GM08714 (cell line): ENCODE measurements around the gene RASAL1.
"Not testable (repeated sequence)": the region's sequence is repeated elsewhere in the genome, so short reads cannot be mapped to it uniquely, and the experiment has no call there.

Experiments
- H3K4me3 ChIP-seq: fragments of 200-500 bp; sonication (Bioruptor generic); 2 replicates; pipeline ENCODE4 v1.5.1; 2014; ENCODE audit warnings: mild to moderate bottlenecking, low read length, inconsistent platforms
- ZNF274 ChIP-seq: IDR thresholded peaks from 2 replicates; pipeline ENCODE4 v1.6.1; 2012; ENCODE audit warnings: mild to moderate bottlenecking, low read depth, low read length

Gene RASAL1

GRCh38 chr12:113128802-113129663, 6.5 kb downstream of the RASAL1 start:
- no peak overlapping the region for H3K4me3 ChIP-seq
- TF ChIP-seq ZNF274 = no peak

DNA sequence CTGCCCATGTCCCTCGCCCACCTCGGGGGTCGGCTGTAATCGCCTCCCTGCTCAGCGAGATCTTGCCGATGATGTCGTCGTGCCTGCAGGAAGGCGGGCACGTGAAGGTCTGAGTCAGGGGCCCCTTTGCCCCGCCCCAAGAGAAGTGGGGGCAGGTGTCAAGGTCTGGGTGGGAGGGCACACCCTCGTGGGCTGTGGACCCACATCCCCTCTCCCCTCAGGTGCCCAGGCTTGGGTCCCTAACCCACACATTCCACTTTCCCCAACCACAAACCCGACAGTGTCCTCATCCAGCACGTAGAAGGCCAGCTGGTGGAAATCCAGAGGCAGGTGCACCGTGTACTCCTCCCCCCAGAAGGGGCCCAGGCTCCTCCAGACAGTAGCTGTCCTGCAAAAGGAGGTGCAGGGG, 7.8 kb downstream of the RASAL1 start:
- no peak overlapping the region for H3K4me3 ChIP-seq
- no peak for TF ChIP-seq ZNF274

DNA sequence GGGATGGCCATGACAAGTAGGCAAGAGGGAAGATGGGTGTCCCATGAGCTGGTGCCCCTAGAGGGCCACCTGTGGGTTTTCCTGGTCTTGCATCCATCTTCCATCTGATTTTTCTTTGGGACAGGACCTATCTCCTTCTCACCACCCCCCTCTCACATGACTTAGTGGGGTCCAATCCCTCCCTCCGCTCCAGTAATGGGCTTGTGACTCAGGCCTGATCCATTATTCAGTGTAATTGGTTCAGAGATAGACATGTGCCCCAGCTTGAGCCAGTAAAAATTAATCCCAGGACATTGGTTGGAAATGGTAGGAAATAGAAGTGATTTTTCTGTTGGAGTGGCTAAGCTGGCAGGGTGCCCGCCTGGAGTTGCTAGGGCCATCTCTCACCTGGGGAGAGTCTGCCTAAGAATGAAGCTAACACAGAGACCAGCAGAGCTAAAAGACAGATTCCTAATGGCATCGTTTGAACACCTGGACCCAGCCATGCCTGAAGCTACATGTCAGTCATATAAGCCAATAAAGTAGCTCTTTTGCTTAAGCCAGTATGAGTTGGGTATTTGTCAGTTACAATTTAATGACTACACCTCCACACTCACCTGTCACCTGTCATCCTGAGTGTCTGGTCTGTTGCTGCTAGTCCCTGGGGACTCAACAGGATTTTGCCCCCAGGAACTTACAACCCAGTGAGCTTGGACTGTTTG, 14.7 kb downstream of the RASAL1 start:
- no peak for TF ChIP-seq ZNF274
- H3K4me3 ChIP-seq = no peak overlapping the region

- TF ChIP-seq ZNF274 = no peak
- H3K4me3 ChIP-seq = no peak overlapping the region
Observed at GRCh38 chr12:113119980-113120669, 15.4 kb downstream of the RASAL1 start.

- H3K4me3 ChIP-seq = no peak overlapping the region
- no peak for TF ChIP-seq ZNF274
Observed at GRCh38 chr12:113118142-113118541, 17.4 kb downstream of the RASAL1 start.

GRCh38 chr12:113117684-113118083, 17.9 kb downstream of the RASAL1 start:
- H3K4me3 ChIP-seq = not testable (repeated sequence)

DNA sequence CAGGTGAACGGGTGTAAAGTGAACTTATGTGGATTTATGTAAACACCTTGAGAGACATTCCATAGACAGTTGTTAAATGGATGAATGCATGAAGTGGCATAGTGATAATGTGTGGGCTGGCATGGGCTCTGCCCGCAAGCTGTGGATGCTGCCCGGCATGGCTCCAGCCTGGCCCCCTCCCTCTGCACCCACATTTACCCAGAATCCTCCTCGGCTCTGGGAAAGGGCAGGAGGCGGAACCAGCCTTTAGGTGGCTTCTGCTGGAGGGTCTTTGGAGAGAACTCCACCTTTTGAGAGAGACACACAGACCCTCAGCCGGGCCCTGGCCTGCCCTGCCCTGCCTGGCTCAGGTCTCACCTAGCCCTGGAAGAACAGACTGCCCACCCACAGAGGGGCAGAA, 18.7 kb downstream of the RASAL1 start:
- H3K4me3 ChIP-seq = no peak overlapping the region
- TF ChIP-seq ZNF274 = no peak

GRCh38 chr12:113115455-113116126, 20.0 kb downstream of the RASAL1 start:
- TF ChIP-seq ZNF274 = no peak

GRCh38 chr12:113114447-113115178, 20.9 kb downstream of the RASAL1 start:
- no peak overlapping the region for H3K4me3 ChIP-seq
- TF ChIP-seq ZNF274 = no peak

More at GRCh38 chr12:113115455-113116126, 20.0 kb downstream of the RASAL1 start:
- no peak overlapping the region for H3K4me3 ChIP-seq

DNA sequence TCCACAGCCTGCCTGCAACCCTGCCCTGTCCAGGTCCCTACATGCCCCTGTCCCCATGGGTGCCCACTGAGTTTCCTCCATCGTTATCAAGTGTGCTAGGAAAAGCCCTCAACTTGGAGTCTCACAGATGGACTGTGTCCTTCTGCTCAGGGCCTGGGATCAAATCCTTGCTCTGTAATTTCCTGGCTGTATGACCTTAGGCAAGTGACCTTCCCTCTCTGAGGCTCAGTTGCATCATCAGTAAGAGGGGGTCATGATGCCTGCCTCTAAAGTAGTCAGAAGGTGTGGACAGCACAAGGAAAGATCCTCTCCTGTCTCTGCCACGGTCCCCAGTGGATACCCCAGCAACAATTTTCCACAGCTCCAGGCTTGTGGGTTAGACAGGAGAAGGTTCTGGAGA, 22.2 kb downstream of the RASAL1 start:
- no peak for TF ChIP-seq ZNF274
- H3K4me3 ChIP-seq = no peak overlapping the region

DNA sequence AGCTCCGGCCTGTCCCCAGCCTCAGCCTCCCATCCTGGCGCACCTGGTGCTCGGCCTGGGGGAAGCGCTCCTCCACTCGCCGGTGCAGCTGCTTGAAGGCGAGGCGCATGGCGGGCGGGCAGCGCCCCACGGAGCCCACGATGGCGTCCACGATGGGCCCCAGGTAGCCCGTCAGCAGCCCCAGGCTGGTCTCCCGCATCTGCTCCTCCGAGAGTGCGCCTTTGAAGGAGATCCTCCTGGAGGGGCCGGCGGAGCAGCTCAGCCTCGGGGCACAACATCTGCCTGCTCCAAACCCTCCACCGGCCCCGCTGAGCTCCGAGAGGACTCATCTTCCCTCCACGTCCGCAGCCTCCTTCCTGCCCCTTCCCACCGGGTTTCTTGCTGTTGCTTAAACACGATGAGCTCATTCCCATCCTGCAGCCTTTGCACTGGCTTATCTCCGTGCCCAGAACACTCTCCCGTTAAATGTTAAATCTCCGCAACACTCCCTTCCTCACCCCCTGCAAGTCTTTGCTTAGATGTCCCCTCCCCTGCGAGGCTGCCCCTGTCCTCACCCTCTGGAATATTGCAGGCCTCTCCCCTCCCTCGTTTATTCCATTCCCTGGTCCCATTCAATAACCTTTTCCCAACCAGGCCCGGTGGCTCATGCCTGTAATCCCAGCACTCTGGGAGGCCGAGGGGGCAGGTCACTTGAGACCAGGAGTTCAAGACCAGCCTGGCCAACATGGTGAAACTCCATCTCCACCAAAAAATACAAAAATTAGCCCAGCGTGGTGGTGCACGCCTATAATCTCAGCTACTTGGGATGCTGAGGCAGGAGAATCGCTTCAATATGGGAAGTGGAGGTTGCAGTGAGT, 23.3 kb downstream of the RASAL1 start:
- H3K4me3 ChIP-seq = no peak overlapping the region
- no peak for TF ChIP-seq ZNF274

DNA sequence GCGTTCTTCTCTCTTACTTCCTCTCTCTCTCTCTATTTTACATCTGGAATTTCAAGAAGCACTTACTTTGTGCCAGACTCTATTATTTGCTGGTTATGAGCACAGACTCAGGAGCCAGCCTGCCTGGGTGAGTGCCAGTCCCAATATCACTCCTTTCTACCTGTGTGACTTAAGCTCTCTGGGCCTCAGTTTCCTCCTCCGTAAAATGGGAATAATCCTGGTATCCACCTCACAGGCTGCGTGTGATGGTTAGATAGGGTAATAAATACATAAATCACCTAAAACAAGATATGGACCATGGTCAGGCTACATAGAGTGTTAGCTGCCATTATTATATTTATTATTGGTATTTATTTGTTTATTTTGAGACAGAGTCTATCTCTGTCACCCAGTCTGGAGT, 24.3 kb downstream of the RASAL1 start:
- TF ChIP-seq ZNF274 = no peak
- H3K4me3 ChIP-seq = no peak overlapping the region
